ENCODE results near the gene AMBN.
A peak's percentile ranks its signal among the peaks of the same experiment; 100 is the strongest.

Gene AMBN

GRCh38 chr4:70591955-70592582 lies at the start of gene AMBN:
Gene AMBN (plus strand): TSS chr4:70592256. CDS start chr4:70592359, 103 bp downstream.
- no peak for DNase-seq

- DNase-seq: peak; percentile 5
These were observed 47.7 kb upstream of the AMBN start for GRCh38 chr4:70544279-70544868.

GRCh38 chr4:70556856-70557255 lies 35.2 kb upstream of the AMBN start:
- DNase-seq: no peak

GRCh38 chr4:70559211-70559830 lies 32.7 kb upstream of the AMBN start:
- DNase-seq: peak; percentile 37

GRCh38 chr4:70559924-70560323 lies 32.1 kb upstream of the AMBN start:
- DNase-seq: no peak

- no peak for DNase-seq
These were observed 28.0 kb upstream of the AMBN start for GRCh38 chr4:70564033-70564432.

GRCh38 chr4:70570796-70571195 lies 21.3 kb upstream of the AMBN start:
- no peak for DNase-seq

- no peak for DNase-seq
These were observed 20.3 kb upstream of the AMBN start for GRCh38 chr4:70571772-70572171.

GRCh38 chr4:70575964-70576363 lies 16.1 kb upstream of the AMBN start:
- DNase-seq: no peak

GRCh38 chr4:70577220-70577927 lies 14.7 kb upstream of the AMBN start:
- DNase-seq: no peak

GRCh38 chr4:70581980-70582379 lies 10.1 kb upstream of the AMBN start:
- DNase-seq: no peak

GRCh38 chr4:70583952-70584834 lies 7.9 kb upstream of the AMBN start:
- no peak for DNase-seq

GRCh38 chr4:70586841-70587240 lies 5.2 kb upstream of the AMBN start:
- no peak for DNase-seq

GRCh38 chr4:70589785-70590184 lies 2.3 kb upstream of the AMBN start:
- DNase-seq: no peak

GRCh38 chr4:70594196-70594595 lies 2.1 kb downstream of the AMBN start:
- DNase-seq: no peak

GRCh38 chr4:70600305-70600704 lies 8.2 kb downstream of the AMBN start:
- no peak for DNase-seq

GRCh38 chr4:70600977-70601376 lies 8.9 kb downstream of the AMBN start:
- DNase-seq: no peak

GRCh38 chr4:70601422-70602039 lies 9.5 kb downstream of the AMBN start:
- peak; percentile 65 for DNase-seq

- no peak for DNase-seq
These were observed 11.8 kb downstream of the AMBN start for GRCh38 chr4:70603856-70604255.

- no peak for DNase-seq
These were observed 14.4 kb downstream of the AMBN start for GRCh38 chr4:70606459-70606858.

- DNase-seq: no peak
These were observed 15.3 kb downstream of the AMBN start for GRCh38 chr4:70607334-70607853.

GRCh38 chr4:70608324-70608723 lies 16.3 kb downstream of the AMBN start:
- DNase-seq: no peak
